SU-DHL-6 (cell line): ENCODE measurements around the gene CCNI2.

ENCODE experiments used
- H2AFZ ChIP-seq: fragments of 200-600 bp; sonication (generic); 2 replicates; pipeline ENCODE4 v1.6.1; 2014; ENCODE audit warnings: low read depth, mild to moderate bottlenecking, moderate library complexity, mixed read lengths, antibody characterized with exemption, low read length; ENCODE audit not compliant: severe bottlenecking
- H3F3A ChIP-seq: fragments of 200-600 bp; shearing (Covaris generic); 2 replicates; pipeline ENCODE4 v1.6.0; 2016; ENCODE audit warnings: antibody characterized with exemption, mild to moderate bottlenecking; ENCODE audit not compliant: insufficient read depth
- H3K27ac ChIP-seq: fragments of 200-600 bp; sonication (generic); 2 replicates; pipeline ENCODE4 v1.5.1; 2016; ENCODE audit warnings: low read depth, mild to moderate bottlenecking, low read length, moderate library complexity, mixed read lengths
- H3K27me3 ChIP-seq: fragments of 200-600 bp; sonication (generic), shearing (Covaris generic); 2 replicates; pipeline ENCODE4 v1.6.0; 2014; ENCODE audit warnings: mild to moderate bottlenecking, low read length
- H3K36me3 ChIP-seq: fragments of 200-600 bp; sonication (generic); 2 replicates; pipeline ENCODE4 v1.6.1; 2014; ENCODE audit warnings: mild to moderate bottlenecking, low read length, mixed read lengths
- H3K4me2 ChIP-seq: fragments of 300-600, 200-600 bp; shearing (Covaris generic), sonication (generic); 2 replicates; pipeline ENCODE4 v1.6.0; 2014; ENCODE audit warnings: low read length, low read depth, mild to moderate bottlenecking; ENCODE audit not compliant: poor library complexity, severe bottlenecking
- H3K4me3 ChIP-seq: fragments of 200-600 bp; sonication (generic); 2 replicates; pipeline ENCODE4 v1.5.1; 2014; ENCODE audit warnings: antibody characterized with exemption, low read length, mild to moderate bottlenecking, mixed read lengths; ENCODE audit not compliant: insufficient read depth, poor library complexity, severe bottlenecking
- H3K79me2 ChIP-seq: fragments of 200-600 bp; sonication (generic); 2 replicates; pipeline ENCODE4 v1.6.1; 2014; ENCODE audit warnings: mild to moderate bottlenecking, low read length, moderate library complexity; ENCODE audit not compliant: insufficient read depth
- H3K9ac ChIP-seq: fragments of 200-600 bp; sonication (generic); 2 replicates; pipeline ENCODE4 v1.7.0; 2014; ENCODE audit warnings: mild to moderate bottlenecking, low read length
- H3K9me2 ChIP-seq: fragments of 200-600 bp; sonication (generic); replicated peaks from 2 replicates; pipeline ENCODE4 v1.6.1; 2014; ENCODE audit warnings: low read length; ENCODE audit not compliant: insufficient read depth
- H3K9me3 ChIP-seq: fragments of 200-600 bp; sonication (generic); 2 replicates; pipeline ENCODE4 v1.6.1; 2014; ENCODE audit warnings: low read length, mixed read lengths; ENCODE audit not compliant: insufficient read depth
- H4K20me1 ChIP-seq: fragments of 200-600 bp; sonication (generic); 2 replicates; pipeline ENCODE4 v1.6.1; 2014; ENCODE audit warnings: low read depth, mild to moderate bottlenecking, antibody characterized with exemption, low read length, moderate library complexity, mixed read lengths
- EZH2phosphoT487 ChIP-seq: fragments of 200-600 bp; sonication (generic), shearing (Covaris generic); conservative IDR thresholded peaks from 2 replicates; pipeline ENCODE4 v1.6.1; 2018; ENCODE audit warnings: mild to moderate bottlenecking, antibody characterized with exemption, low read length, moderate library complexity, mixed read lengths
- TF ChIP-seq, protein P1 (sequence below): fragments of 200-600 bp; sonication (generic); IDR thresholded peaks from one replicate; pipeline ENCODE4 v1.5.1; 2017; ENCODE audit warnings: antibody characterized with exemption, mild to moderate bottlenecking, low read length, moderate library complexity; ENCODE audit not compliant: insufficient read depth, poor library complexity, severe bottlenecking

Gene CCNI2

DNA sequence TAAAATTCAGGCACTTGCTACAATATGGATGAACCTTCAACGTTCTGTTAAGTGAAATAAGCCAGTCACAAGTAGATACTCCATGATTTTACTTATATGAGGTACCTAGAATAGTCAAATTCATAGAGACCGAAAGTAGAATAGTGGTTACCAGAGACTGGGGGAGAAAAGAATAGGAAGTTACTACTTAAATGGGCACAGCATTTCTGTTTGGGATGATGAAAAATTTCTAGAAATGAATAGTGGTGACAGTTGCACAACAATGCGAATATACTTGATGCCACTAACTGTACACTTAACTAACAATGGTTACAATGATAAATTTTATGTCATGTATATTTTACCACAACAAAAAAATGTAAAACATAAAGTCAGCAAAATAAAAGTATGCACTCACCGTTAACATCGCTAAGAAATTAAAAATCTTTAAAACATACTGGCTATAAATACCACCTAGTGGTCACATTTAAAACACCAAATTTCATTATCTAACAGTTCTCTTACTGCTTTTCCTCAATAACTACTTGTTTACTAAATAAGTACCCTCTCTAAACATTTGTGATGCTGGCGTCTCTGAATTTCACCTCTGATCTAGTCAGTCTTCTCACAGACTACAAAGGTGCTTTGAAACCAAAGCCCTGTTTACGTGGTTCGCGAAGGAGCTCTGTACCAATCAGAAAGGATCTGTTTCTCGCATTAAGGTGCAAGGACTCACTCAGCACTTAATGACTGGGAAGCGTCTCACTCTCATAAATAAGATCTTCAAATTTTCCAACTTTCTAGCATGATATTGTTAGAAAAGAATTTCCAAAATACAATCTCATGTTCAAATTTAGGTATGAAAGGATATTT is 32.5 kb upstream of the CCNI2 start:
- no peaks in the 10 kb centered on the region for H3K9me2 ChIP-seq
- no peak overlapping the region for H2AFZ ChIP-seq
- H3K79me2 ChIP-seq, result no peaks in the 10 kb centered on the region
- TF ChIP-seq, protein P1, sequence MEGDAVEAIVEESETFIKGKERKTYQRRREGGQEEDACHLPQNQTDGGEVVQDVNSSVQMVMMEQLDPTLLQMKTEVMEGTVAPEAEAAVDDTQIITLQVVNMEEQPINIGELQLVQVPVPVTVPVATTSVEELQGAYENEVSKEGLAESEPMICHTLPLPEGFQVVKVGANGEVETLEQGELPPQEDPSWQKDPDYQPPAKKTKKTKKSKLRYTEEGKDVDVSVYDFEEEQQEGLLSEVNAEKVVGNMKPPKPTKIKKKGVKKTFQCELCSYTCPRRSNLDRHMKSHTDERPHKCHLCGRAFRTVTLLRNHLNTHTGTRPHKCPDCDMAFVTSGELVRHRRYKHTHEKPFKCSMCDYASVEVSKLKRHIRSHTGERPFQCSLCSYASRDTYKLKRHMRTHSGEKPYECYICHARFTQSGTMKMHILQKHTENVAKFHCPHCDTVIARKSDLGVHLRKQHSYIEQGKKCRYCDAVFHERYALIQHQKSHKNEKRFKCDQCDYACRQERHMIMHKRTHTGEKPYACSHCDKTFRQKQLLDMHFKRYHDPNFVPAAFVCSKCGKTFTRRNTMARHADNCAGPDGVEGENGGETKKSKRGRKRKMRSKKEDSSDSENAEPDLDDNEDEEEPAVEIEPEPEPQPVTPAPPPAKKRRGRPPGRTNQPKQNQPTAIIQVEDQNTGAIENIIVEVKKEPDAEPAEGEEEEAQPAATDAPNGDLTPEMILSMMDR, result peak; percentile 27
- no peak for TF ChIP-seq EZH2phosphoT487
- H3K9ac ChIP-seq, result no peak overlapping the region
- no peaks in the 10 kb centered on the region for H3K9me3 ChIP-seq
- no peak overlapping the region for H3K4me3 ChIP-seq
- H3K27me3 ChIP-seq, result no peaks in the 10 kb centered on the region
- H4K20me1 ChIP-seq, result no peaks in the 10 kb centered on the region
- no peak overlapping the region for H3K27ac ChIP-seq
- H3K36me3 ChIP-seq, result no peaks in the 10 kb centered on the region
- no peak overlapping the region for H3K4me2 ChIP-seq
- H3F3A ChIP-seq, result no peaks in the 10 kb centered on the region

- Histone ChIP-seq H3K4me3 (no peak overlapping the region), H3K27ac (no peak overlapping the region), H4K20me1 (no peaks in the 10 kb centered on the region), H3F3A (no peaks in the 10 kb centered on the region), H3K27me3 (no peaks in the 10 kb centered on the region), H2AFZ (no peak overlapping the region), H3K9me2 (no peaks in the 10 kb centered on the region), H3K36me3 (no peaks in the 10 kb centered on the region), H3K9me3 (no peaks in the 10 kb centered on the region), H3K9ac (no peak overlapping the region), H3K4me2 (no peak overlapping the region), H3K79me2 (no peaks in the 10 kb centered on the region)
- TF ChIP-seq, protein P1, result no peak
- no peak for TF ChIP-seq EZH2phosphoT487
Measured at GRCh38 chr5:132718544-132719312, 28.5 kb upstream of the CCNI2 start.

DNA sequence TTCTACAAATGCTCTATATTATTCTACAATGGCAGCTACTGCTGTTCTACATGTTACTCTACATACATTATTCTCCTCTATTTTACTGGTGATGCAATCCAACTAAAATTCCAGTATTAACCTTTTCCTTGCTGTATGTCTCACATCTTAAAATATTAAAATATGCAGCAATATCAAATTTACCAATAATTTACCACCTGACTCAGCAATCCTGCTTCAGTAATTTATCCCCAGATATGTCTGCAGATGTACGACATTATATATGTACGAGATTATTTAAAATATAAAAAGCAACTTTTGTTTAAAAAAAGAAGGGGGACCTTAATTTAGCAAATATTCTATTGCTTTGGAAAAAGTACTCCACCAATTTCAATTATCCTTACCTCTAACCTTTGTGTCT is 21.5 kb upstream of the CCNI2 start:
- no peak for TF ChIP-seq EZH2phosphoT487
- TF ChIP-seq, protein P1, result no peak
- no peak overlapping the region for H3K4me2 ChIP-seq
- H3K9me3 ChIP-seq, result no peaks in the 10 kb centered on the region
- no peaks in the 10 kb centered on the region for H3K27me3 ChIP-seq
- H3K9me2 ChIP-seq, result no peaks in the 10 kb centered on the region
- 0 out of 2 replicates have a peak, but pooled peaks cover 4% of the 10 kb centered on the region for H3K36me3 ChIP-seq
- H3K27ac ChIP-seq, result no peak overlapping the region
- no peaks in the 10 kb centered on the region for H3K79me2 ChIP-seq
- no peak overlapping the region for H2AFZ ChIP-seq
- 0 out of 2 replicates have a peak, but pooled peaks cover 7% of the 10 kb centered on the region for H3F3A ChIP-seq
- no peak overlapping the region for H3K4me3 ChIP-seq
- H4K20me1 ChIP-seq, result no peaks in the 10 kb centered on the region
- H3K9ac ChIP-seq, result no peak overlapping the region
